ENCODE results near the gene CORO6. TPM values are rescaled to one million over a fixed set of nuclear protein-coding genes. Genes with fewer than 3 reads are reported as not detected.

CORO6 gene
- total RNA-seq, 4 donors from 2014 or later: 5.7 to 19.0 (median 8.7) TPM

- intact Hi-C loops (cut with DNase I; ENCODE audit: low total_unique reads): loop anchor here (5.0 kb wide), 1 partner anchor 36 kb away; no protein-coding TSS in a partner anchor
- WGBS, 2 donors: 0% methylated on average over 7 to 11 of the region's 50 CpGs
- H3K4me3 ChIP-seq (ENCODE audit: low read depth, poor library complexity, severe bottlenecking): no peak overlapping the region
- TF ChIP-seq POLR2A (IDR thresholded peaks at IDR 0.05): no peak
- peak in 1 of 3 donors; percentile 46 for TF ChIP-seq CTCF (IDR thresholded peaks at IDR 0.05)
- DNase-seq (ENCODE audit: low spot score in 2 of 2): peak; percentile 91 to 99
These were observed 9.3 kb downstream of the CORO6 start for GRCh38 chr17:29613352-29613837.

- DNase-seq (ENCODE audit: low spot score in 2 of 2): no peak
- no peak overlapping the region for H3K4me3 ChIP-seq (ENCODE audit: low read depth, poor library complexity, severe bottlenecking)
- 77 to 82% methylated on average over 50 to 73 of the region's 85 CpGs for WGBS, 2 donors
- intact Hi-C loops (cut with DNase I; ENCODE audit: low total_unique reads): loop anchor here (5.0 kb wide), 1 partner anchor 35 kb away; no protein-coding TSS in a partner anchor
- TF ChIP-seq POLR2A (IDR thresholded peaks at IDR 0.05): no peak
- TF ChIP-seq CTCF (IDR thresholded peaks at IDR 0.05): no peak
These were observed 10.1 kb downstream of the CORO6 start for GRCh38 chr17:29612404-29613280.

- no peak overlapping the region for H3K4me3 ChIP-seq (ENCODE audit: low read depth, poor library complexity, severe bottlenecking)
- 96 to 97% methylated on average over 12 of the region's 12 CpGs for WGBS, 2 donors
- no peak for TF ChIP-seq POLR2A (IDR thresholded peaks at IDR 0.05)
- TF ChIP-seq CTCF (IDR thresholded peaks at IDR 0.05): no peak
- intact Hi-C loops (cut with DNase I; ENCODE audit: low total_unique reads): loop anchor here (5.0 kb wide), 1 partner anchor 35 kb away; no protein-coding TSS in a partner anchor
- DNase-seq (ENCODE audit: low spot score in 2 of 2): no peak
These were observed 10.7 kb downstream of the CORO6 start for GRCh38 chr17:29612094-29612403.

- 95 to 97% methylated on average over 9 to 10 of the region's 11 CpGs for WGBS, 2 donors
- intact Hi-C loops (cut with DNase I; ENCODE audit: low total_unique reads): loop anchor here (5.0 kb wide), 1 partner anchor 34 kb away; no protein-coding TSS in a partner anchor
- TF ChIP-seq CTCF (IDR thresholded peaks at IDR 0.05): no peak
- TF ChIP-seq POLR2A (IDR thresholded peaks at IDR 0.05): no peak
- no peak overlapping the region for H3K4me3 ChIP-seq (ENCODE audit: low read depth, poor library complexity, severe bottlenecking)
- DNase-seq (ENCODE audit: low spot score in 2 of 2): no peak
These were observed 11.2 kb downstream of the CORO6 start for GRCh38 chr17:29611351-29612093.

- H3K4me3 ChIP-seq (ENCODE audit: low read depth, poor library complexity, severe bottlenecking): no peak overlapping the region
- TF ChIP-seq POLR2A (IDR thresholded peaks at IDR 0.05) (no peak), CTCF (IDR thresholded peaks at IDR 0.05) (no peak)
- 88 to 89% methylated on average over 3 of the region's 3 CpGs for WGBS, 2 donors
- intact Hi-C loops (cut with DNase I; ENCODE audit: low total_unique reads): loop anchor here (5.0 kb wide), 1 partner anchor 33 kb away; no protein-coding TSS in a partner anchor
- DNase-seq (ENCODE audit: low spot score in 2 of 2): no peak
These were observed 12.3 kb downstream of the CORO6 start for GRCh38 chr17:29610395-29610794.
